ENCODE results near the gene ARID2.
A peak's percentile ranks its signal among the peaks of the same experiment; 100 is the strongest.

Gene ARID2, protein sequence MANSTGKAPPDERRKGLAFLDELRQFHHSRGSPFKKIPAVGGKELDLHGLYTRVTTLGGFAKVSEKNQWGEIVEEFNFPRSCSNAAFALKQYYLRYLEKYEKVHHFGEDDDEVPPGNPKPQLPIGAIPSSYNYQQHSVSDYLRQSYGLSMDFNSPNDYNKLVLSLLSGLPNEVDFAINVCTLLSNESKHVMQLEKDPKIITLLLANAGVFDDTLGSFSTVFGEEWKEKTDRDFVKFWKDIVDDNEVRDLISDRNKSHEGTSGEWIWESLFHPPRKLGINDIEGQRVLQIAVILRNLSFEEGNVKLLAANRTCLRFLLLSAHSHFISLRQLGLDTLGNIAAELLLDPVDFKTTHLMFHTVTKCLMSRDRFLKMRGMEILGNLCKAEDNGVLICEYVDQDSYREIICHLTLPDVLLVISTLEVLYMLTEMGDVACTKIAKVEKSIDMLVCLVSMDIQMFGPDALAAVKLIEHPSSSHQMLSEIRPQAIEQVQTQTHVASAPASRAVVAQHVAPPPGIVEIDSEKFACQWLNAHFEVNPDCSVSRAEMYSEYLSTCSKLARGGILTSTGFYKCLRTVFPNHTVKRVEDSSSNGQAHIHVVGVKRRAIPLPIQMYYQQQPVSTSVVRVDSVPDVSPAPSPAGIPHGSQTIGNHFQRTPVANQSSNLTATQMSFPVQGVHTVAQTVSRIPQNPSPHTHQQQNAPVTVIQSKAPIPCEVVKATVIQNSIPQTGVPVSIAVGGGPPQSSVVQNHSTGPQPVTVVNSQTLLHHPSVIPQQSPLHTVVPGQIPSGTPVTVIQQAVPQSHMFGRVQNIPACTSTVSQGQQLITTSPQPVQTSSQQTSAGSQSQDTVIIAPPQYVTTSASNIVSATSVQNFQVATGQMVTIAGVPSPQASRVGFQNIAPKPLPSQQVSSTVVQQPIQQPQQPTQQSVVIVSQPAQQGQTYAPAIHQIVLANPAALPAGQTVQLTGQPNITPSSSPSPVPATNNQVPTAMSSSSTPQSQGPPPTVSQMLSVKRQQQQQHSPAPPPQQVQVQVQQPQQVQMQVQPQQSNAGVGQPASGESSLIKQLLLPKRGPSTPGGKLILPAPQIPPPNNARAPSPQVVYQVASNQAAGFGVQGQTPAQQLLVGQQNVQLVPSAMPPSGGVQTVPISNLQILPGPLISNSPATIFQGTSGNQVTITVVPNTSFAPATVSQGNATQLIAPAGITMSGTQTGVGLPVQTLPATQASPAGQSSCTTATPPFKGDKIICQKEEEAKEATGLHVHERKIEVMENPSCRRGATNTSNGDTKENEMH (N-terminal part only)

DNA sequence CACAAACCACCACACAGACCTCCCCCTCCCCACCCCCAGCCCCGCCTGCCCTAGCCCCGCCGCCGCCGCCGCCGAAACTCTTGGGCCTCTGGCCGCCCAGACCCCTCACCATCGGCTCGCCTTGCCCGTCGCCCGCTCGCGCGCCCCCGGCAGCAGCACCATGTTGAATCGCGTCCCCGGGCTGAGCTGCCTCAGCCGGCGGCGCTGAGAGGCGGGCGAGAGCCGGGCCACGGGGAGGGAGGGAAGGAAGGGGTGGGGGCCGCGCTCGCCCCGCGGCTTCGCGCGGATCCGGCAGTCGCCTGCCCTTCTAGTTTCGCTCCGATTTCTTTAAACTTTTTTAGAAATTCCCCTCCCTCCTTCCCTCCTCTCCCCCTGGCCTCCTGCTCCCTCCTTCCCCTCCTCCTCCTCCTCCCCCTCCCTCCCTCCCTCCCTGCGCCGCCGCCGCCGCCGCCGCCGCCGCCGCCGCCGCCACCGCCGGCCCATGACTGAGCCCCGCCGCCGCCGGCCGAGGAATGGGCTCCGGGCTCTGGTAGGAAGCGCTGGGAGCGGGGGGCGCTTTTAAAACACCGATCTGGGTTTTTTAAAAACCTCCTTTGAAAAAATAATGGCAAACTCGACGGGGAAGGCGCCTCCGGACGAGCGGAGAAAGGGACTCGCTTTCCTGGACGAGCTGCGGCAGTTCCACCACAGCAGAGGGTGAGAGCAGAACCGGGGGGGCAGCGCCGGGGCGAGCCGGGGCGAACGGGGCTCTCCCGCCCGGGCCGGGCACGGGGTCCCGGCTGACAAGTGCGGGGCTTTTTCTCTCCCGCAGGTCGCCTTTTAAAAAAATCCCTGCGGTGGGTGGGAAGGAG, at the start of gene ARID2:
TSS of gene ARID2 (plus strand) at position 474 of the 851 bp plus-strand sequence. CDS start at position 605, 131 bp downstream.
- DNase-seq (ENCODE audit: low spot score) = peak; percentile 72

DNA sequence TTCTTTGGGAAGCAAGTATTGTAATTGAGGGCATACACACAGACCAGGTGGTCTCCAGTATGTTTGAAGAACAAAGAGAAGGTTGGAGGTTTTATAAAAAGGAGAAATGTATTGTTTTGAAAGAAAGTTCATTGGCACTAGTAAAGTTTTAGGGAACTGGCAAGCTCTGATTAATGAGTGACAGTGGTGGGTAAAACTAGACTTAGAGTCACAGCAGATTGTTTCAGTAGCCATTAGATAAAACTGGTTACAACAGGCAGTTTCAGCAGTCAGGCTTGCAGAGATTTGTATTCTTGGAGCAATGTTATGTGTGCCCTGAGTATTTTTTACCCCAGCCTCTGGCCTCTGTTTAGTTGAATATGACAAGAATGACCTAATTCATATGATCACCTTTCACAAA, 49.1 kb upstream of the ARID2 start:
- no peak for DNase-seq (ENCODE audit: low spot score)

GRCh38 chr12:45681465-45681864, 48.0 kb upstream of the ARID2 start:
- DNase-seq (ENCODE audit: low spot score) = peak; percentile 21

- DNase-seq (ENCODE audit: low spot score) = no peak
Measured at GRCh38 chr12:45685680-45686079, 43.8 kb upstream of the ARID2 start.

DNA sequence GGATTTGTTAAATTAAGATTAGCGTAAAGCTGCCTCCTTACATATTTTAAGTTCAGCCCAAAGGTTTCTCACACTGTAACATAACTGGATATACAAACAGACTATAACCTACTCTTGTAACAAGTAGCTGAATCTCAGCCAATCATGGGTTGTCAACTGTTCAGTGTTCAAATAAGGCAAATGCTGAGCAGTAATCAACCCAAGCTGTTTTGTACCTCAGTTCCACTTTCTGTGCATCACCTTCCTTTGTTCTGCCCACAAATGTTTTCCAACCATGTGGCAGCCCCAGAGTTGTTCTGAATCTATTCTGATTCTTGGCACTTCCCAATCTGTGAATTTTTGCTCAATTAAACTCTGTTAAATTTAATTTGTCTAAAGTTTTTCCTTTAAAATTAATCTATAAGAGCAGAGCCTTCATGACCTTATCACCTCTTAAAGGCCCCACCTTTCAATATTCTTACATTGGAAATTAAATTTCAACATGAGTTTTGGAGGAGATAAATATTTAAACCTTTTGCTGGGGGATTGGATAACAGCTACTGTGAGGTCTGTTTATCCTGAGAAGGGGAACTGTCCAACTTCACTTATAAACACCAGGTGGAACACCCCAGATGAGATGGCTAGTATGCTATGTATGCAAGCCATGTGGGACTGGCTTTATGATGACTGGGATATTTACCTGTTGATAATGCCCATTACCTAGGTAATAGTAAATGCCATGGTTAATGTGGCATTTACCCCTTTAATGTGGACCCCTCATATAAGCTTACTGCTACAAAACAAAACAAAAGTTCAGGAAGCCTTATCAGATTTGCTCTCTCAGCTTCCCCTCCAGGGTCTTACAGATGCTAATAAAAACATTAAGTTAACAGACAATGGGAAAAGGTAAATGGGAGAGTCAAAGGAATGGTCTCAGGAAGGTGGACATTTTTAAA, 42.2 kb upstream of the ARID2 start:
- DNase-seq (ENCODE audit: low spot score) = no peak

DNA sequence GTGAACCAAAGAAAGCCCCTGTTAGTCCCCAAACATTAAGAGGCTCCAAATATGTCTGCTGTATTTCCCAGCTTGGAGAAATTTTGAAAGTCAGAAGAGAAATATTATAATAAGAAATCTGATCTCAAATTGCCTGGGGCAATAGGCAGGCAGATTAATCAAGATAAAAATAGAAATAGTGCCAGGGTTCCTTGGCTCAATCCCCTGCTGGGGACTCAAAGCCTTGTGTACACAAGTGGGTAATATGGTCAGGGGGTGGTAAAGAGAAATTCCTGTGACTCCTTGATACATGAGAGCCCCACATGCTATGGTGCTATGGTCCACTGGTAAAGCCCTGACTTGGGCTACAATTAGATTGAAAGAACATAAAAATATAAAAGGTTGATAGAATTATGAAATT, 41.3 kb upstream of the ARID2 start:
- DNase-seq (ENCODE audit: low spot score) = no peak

DNA sequence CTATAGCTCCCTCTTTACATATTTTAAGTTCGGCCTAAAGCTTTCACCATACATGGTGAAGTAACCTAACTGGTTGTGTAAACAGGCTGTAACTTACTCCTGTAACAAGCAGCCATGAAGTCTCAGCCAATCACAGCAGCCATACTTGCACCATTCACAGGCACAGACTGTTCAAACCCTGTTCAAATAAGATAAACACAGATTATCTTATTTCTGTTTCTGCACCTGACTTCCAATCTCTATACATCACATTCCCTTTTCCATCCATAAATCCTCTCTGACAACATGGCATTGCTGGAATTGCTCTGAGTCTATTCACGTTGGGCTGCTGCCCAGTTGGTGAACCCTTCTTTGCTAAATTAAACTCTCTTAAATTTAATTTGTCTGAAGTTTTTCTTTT, 34.5 kb upstream of the ARID2 start:
- DNase-seq (ENCODE audit: low spot score) = no peak

DNA sequence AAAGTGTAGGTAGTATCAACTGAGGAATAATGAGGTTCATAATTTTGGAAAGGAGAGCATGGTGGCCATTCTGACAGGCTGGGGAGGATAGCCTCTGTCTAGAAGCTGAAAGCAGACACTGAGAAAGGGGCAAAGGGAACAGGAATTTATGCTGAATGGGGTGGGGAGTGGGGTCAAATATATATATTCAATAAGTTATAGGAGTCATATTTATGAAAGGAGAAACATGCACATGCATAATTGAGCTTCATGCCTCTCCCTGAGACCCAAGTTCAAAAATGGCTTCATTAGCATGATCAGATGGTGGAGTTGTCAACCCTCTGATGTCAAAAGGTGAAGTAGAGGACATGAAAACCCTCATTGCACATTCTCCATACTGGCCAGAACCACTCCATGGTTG, 33.9 kb upstream of the ARID2 start:
- DNase-seq (ENCODE audit: low spot score) = no peak

DNA sequence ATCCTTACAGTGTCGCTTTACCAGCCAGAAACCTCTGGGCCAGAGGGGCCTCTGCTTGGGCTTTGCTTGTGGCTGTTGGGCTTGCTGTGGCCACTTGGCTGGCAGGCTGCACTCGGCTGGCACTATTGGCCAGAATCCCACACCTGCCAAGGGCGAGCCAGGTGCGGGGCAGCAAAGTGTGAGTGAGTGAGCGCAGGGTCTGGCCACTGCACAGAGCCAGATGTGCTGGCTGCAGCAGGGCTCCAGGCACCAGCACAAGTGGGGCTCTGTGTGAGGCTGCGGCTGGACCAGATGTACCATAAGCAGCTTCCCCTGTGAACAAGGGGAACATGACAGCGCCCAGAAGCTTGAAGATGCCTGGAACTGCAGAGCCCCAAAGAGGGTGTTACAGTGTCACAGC, 33.5 kb upstream of the ARID2 start:
- DNase-seq (ENCODE audit: low spot score) = no peak

DNA sequence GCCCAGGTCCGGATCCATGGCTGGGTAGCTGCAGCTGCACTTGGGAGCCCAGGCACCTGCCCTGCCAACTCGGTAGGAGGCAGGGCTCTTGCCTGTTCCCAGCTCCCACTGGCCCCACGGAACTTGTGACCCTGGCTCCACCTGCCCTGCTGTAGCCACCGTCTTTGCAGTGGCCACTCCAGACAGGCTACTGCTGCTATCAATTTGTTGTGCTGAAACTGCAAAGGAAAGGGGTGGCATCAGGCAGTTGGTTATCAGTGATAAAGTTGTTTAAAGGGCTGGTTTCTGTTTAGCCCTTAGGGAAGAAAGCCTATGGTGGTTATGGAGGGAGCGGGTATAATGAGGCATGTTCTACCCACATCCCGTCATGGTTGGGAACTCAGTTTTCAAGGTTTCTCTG, 32.1 kb upstream of the ARID2 start:
- no peak for DNase-seq (ENCODE audit: low spot score)

DNA sequence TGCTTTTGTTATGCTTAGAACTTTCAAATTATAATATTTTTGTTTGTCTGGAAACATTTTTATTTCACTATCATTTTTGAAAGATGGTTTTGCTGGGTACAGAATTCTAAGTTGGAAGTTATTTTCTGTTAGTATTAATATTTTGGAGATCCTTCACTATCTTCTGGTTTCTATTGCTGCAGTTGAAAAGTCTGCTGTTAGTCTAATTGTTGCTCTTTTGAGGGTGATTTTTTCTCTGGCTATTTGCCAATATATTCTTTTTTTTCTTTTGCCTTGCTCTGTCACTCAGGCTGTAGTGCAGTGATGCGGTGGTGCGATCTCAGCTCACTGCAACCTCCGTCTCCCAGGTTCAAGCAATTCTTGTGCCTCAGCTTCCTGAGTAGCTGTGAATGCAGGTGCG, 28.2 kb upstream of the ARID2 start:
- no peak for DNase-seq (ENCODE audit: low spot score)

DNA sequence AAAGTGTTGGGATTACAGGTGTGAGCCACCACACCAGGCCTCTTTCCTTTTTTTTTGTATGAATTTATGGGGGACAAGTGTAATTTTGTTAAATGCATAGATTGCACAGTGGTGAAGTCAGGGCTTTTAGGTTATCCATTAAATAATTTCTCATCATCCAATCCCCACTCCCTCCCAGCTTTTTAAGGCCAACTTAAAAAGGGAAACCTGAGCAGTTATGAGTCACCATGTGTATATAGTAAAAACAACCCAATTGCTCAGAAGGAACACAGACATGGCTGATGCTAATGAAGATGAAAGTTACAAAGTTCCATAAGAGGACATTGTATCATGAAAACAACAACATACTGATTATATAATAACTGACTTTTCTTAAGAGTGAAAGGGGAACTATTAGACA, 25.6 kb upstream of the ARID2 start:
- no peak for DNase-seq (ENCODE audit: low spot score)

DNA sequence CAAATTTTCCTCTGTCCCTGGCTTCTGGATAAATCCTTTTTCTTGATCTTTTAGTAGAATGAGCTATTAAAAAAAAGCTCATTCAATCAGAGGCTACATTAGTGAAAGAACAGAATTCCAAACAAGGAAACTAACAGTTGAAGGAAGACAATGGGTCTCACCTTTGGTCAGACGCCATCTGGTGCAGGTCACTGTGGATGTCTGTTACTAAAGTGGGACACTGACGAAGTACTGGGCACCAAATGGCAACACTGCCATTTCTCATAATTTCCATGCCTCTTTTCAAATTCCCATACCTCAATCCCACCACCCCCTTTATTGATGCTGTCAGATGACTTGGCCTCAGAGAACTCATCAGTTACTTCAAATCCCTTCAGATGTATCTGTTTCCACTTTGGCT, 24.5 kb upstream of the ARID2 start:
- no peak for DNase-seq (ENCODE audit: low spot score)

DNA sequence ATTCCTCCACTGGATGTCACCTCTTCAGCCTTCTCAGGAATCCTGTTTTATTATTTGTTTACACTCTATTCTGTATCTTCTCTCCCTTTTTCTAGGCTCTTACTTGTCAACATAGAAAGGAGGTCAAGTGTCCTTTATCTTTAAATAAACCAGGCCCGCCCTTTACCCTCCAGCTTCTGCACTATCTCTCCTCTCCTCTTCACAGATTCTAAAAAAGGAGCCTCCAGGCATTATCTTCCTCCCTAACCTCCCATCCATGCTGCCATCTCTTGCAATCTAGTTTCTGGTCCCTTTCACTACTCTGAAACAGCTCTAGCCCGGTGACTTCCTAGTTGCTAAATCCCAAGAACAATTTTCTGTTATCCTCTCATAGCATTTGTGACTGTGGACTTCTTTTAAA, 24.1 kb upstream of the ARID2 start:
- no peak for DNase-seq (ENCODE audit: low spot score)

DNA sequence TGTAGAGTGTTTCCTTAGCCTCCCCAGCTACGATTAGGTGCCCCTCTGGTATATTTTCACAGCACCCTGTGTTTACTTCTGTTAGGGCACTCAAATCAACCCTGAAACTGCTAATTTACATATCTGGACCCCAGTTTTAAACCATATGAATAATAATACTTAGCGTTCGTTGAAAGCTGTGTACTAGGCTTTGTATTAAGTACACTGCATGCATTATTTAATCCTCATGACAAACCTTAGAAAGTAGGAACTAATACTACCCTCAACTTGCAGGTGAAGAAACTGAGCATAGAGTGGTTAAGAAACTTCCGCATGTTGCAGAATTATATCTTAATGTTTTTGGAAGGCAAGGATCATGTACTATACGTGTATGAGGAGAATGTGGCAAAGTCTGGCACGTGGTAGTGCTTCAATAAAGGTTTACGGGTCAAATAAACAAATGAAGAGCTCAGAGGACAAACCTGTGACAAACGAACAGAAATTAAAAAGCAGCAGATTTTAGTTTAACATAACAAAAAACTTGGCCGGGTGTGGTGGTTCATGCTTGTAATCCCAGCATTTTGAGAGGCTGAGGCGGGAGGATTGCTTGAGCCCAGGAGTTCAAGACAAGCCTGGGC, 22.2 kb upstream of the ARID2 start:
- DNase-seq (ENCODE audit: low spot score) = no peak

DNA sequence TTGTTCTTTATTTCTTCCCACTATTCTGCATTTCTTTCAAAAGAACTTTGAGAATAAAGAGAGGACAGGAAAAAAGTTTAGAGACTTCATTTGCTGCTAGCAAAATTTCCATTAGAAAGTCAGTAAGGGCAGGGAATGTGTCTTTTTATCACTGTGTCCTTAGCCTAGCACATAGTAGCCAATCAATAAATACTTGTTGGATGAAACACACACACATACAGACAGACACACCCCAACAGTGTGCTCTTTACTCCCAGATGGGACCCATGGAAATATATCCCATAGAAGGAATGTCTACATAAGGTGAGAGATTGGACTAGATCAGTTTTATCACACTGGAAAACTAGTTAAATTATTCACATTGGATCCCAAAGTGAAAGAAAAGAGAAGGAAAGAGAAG, 21.1 kb upstream of the ARID2 start:
- DNase-seq (ENCODE audit: low spot score) = no peak

- no peak for DNase-seq (ENCODE audit: low spot score)
Measured at GRCh38 chr12:45708901-45709300, 20.6 kb upstream of the ARID2 start.

DNA sequence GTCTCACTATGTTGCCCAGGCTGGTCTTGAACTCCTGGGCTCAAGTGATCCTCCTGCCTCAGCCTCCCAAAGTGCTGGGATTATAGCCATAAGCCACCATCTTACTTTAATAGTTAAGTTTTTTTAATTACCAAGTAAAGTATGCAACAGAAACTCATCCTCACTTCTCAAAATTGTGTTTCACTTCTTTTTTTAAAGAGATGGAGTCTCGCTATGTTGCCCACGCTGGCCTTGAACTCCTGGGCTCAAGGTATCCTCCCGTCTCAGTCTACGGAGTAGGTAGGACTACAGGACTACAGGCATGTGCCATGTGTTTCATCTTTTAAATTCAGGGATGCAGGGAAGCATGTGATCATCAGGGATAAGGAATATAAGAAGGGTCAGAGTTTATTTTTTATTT, 17.2 kb upstream of the ARID2 start:
- no peak for DNase-seq (ENCODE audit: low spot score)

DNA sequence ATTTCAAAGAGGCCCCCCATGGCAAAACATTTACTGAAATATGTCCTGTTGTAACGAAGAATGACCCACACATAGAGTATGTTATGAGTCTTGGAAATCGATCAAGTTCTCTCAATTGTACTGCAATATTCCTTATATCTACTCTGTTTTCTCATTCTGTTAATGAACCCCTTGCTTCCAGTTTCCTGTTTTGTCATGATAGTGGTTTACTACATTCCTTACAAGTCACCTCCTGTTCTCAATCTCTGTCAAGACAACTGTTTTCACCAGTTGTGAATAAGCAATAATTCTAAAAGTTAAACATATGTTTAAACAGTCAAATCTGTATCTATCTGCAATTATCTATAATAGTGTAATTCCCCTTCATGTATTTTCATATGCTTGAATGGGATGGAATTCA, 16.4 kb upstream of the ARID2 start:
- no peak for DNase-seq (ENCODE audit: low spot score)

- DNase-seq (ENCODE audit: low spot score) = no peak
Measured at GRCh38 chr12:45718306-45718705, 11.2 kb upstream of the ARID2 start.

All from activated CD4-positive, alpha-beta T cell treated with anti-CD3 and anti-CD28 coated beads, Interleukin-2, Interleukin-4, amounts not matched to agents 100 ng/mL and 50 ng/mL, durations not matched to agents 16 hours and 8 hours (primary cell).